RWPE1 (cell line): Measurements from ENCODE around the gene ZSCAN5A.
"Not testable (repeated sequence)": the region's sequence is repeated elsewhere in the genome, so short reads cannot be mapped to it uniquely, and the experiment has no call there.

Experiments
- CTCF ChIA-PET: fragments of 350-600 bp; sonication (Branson Sonifier 250); formaldehyde crosslinking; extraction: SDS; loops from one replicate; lab custom pipeline; 2021; lab: Yijun Ruan, JAX
- POLR2A ChIA-PET: fragments of 400-600 bp; formaldehyde crosslinking; extraction: SDS; loops from one replicate; lab custom pipeline; 2020; ENCODE audit warnings: antibody characterized with exemption; ENCODE audit not compliant: low non-redundant PET; lab: Yijun Ruan, JAX
- DNase-seq: peaks from one replicate; pipeline ENCODE4 v3.0.0; 2012; ENCODE audit warnings: low spot score
- H3K27ac ChIP-seq: fragments of 450-650 bp; 2 replicates; pipeline ENCODE4 v1.5.1; 2017
- TF ChIP-seq, protein P1 (sequence below): fragments of 450-650 bp; conservative IDR thresholded peaks from 2 replicates; pipeline ENCODE4 v1.5.1; 2017; ENCODE audit warnings: low read depth, mild to moderate bottlenecking

Gene ZSCAN5A

DNA sequence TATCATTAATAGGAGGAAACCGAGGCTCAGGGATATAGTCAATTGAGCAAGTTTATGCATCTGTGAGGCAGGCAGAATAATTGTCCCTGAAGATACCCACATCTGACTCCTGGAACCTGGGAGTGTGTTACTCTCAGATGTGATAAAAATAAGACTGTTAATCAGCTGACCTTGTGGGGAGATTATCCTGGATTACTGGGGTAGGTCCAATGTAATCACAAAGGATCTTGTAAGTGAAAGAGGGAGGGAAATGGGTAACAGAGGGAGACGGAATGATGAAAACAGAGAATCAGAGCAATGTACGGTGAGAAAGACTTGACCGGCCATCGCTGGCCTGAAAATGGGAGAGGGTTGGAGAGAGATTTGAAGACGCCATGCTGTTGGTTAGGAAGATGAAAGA is 45.3 kb downstream of the ZSCAN5A start:
- no peak overlapping the region for H3K27ac ChIP-seq
- CTCF ChIA-PET = no interaction called here
- TF ChIP-seq, protein P1, sequence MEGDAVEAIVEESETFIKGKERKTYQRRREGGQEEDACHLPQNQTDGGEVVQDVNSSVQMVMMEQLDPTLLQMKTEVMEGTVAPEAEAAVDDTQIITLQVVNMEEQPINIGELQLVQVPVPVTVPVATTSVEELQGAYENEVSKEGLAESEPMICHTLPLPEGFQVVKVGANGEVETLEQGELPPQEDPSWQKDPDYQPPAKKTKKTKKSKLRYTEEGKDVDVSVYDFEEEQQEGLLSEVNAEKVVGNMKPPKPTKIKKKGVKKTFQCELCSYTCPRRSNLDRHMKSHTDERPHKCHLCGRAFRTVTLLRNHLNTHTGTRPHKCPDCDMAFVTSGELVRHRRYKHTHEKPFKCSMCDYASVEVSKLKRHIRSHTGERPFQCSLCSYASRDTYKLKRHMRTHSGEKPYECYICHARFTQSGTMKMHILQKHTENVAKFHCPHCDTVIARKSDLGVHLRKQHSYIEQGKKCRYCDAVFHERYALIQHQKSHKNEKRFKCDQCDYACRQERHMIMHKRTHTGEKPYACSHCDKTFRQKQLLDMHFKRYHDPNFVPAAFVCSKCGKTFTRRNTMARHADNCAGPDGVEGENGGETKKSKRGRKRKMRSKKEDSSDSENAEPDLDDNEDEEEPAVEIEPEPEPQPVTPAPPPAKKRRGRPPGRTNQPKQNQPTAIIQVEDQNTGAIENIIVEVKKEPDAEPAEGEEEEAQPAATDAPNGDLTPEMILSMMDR = no peak
- no peak for DNase-seq
- POLR2A ChIA-PET = no interaction called here

DNA sequence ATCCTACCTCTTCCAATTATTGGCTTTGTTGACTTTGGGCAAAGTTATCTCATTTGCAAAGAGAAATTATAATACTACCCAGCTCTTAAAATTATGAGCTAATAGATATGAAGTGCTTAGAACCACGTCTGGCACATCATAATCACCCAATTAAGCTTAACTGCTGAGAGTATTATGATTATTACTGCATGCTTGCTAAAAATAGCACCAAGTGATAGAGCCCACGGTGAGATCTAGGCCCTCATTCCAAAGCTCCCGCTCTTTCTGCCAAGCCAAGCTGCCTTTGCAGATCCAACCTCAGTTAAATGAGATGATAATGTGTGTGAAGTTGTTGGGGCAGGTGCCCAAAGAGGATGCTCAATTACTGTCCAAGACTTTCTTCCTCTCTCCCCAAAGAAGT is 48.6 kb downstream of the ZSCAN5A start:
- H3K27ac ChIP-seq = no peak overlapping the region
- ChIA-PET CTCF (interaction anchor here (1.1 to 2.8 kb wide), 2 partner anchors 13 to 67 kb away, joined by 3 to 16 read pairs; no protein-coding TSS in a partner anchor), POLR2A (no interaction called here)
- DNase-seq = no peak
- TF ChIP-seq, protein P1 = no peak

DNA sequence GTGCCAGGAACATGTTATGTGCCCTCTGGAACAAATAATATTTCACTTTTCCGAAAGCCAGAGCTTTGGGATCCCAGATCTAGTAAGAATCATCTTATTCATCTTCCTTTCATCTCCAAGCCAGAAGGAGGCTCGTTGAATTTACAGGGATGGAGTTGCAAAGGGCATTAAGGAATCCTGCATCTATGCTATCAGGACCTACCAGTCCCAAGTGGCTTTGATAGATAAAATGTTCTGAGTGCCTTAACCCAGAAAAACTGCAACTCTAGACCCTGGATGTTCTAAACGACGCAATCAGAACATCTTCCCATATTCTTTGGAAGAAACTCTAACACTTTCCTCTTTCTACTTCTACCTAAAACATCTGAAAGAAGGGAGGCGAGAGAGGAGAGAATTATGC is 51.3 kb downstream of the ZSCAN5A start:
- no peak overlapping the region for H3K27ac ChIP-seq
- ChIA-PET CTCF (interaction anchor here (0.6 kb wide), 1 partner anchor 12 kb away, joined by 7 read pairs; no protein-coding TSS in a partner anchor), POLR2A (no interaction called here)
- DNase-seq = no peak
- TF ChIP-seq, protein P1 = no peak

DNA sequence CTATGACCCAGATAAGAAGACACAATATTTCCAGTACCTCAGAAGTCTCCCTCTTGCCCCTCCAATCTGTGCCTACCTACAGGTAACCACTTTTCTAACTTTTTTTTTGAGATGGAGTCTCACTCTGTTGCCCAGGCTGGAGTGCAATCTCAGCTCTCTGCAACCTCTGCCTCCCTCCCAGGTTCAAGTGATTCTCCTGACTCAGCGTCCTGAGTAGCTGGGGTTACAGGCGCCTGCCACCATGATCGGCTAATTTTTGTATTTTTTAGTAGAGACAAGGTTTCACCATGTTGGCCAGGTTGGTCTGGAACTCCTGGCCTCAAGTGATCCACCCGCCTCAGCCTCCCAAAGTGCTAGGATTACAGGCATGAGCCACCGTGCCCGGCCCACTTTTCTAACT is 52.7 kb downstream of the ZSCAN5A start:
- POLR2A ChIA-PET, H3K27ac ChIP-seq, DNase-seq, CTCF ChIA-PET: not testable (repeated sequence)

DNA sequence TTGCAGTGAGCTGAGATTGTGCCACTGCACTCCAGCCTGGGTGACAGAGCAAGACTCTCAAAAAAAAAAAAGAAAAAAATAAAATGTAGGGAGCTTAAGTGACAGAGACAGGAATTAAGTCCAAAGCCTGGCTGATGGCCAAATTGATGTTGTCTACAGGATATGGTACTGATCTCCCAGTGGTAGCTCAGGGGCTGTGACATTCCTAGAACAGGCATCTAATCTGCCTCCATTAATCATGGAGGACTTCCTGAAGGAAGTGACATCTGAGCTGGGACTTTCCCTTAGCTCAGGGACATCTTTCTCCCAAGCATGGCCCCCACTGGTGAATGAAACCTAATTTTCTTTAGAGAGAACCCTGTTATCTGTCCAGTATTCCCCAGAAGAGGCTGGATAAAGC is 53.5 kb downstream of the ZSCAN5A start:
- no peak overlapping the region for H3K27ac ChIP-seq
- ChIA-PET CTCF (interaction anchor here (0.5 to 1.1 kb wide), 3 partner anchors 8 to 267 kb away, joined by 3 to 5 read pairs (median 3); no protein-coding TSS in a partner anchor), POLR2A (no interaction called here)
- TF ChIP-seq, protein P1 = no peak
- DNase-seq = no peak

DNA sequence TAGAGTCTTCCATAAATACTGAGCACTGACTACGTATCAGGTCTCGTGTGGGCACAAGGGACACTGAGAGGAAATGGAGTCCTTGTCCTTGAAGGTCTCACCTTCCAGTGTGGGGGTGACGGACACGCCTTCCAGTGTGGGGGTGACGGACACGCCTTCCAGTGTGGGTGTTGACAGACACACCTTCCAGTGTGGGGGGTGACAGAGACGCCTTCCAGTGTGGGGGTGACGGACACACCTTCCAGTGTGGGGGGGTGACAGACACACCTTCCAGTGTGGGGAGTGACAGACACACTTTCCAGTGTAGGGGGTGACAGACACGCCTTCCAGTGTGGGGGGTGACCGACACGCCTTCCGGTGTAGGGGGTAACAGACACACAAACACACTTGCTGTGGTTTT is 56.4 kb downstream of the ZSCAN5A start:
- ChIA-PET POLR2A (no interaction called here), CTCF (no interaction called here)
- DNase-seq = no peak
- no peak overlapping the region for H3K27ac ChIP-seq
- TF ChIP-seq, protein P1 = no peak

DNA sequence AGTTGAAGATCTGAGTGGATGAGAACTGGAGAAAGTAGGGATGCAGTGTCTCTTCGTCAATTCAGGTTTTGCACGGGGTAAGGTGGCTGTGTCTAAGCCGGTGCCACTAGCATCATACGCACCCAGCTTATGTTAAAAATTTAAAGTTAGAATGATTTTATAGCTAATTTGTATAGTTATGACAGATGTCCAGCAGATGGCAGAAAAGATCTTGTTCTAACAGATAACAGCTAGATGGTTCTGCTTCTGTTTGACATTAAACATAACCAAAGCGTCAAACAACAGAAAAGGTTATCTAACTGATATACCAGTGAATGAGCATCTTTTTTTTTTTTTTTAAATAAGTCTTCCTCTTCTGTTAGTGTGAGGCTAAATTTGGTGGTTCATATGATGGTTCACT is 60.9 kb downstream of the ZSCAN5A start:
- peak; percentile 51 for DNase-seq
- CTCF ChIA-PET = interaction anchor here (0.6 to 3.5 kb wide), 10 partner anchors 12 to 392 kb away, joined by 3 to 36 read pairs (median 8); partner anchors contain the start of gene ZSCAN5A
- H3K27ac ChIP-seq = no peak overlapping the region
- POLR2A ChIA-PET = no interaction called here
- TF ChIP-seq, protein P1 = peak; percentile 29; the same call in 1 of the 2 replicates
